ENCODE data around the gene DSC2.
"Not testable (repeated sequence)": the region's sequence is repeated elsewhere in the genome, so short reads cannot be mapped to it uniquely, and the experiment has no call there.

DSC2 gene

GRCh38 chr18:31102025-31102684 is at the start of gene DSC2:
DSC2 (minus strand) TSS chr18:31102421; CDS start chr18:31101971, 450 bp downstream.
- DNase-seq (ENCODE audit: low read depth, low spot score), result no peak
- no peaks in the 10 kb centered on the region for H3K27me3 ChIP-seq (ENCODE audit: control insufficient read depth, insufficient read depth, low read length)
- WGBS (ENCODE audit: insufficient coverage, insufficient read length), result no CpG with 5 or more reads among the region's 44 CpGs
- H3K4me3 ChIP-seq (ENCODE audit: low read length), result peak within 1 kb of the TSS; percentile 97
- H3K4me1 ChIP-seq (ENCODE audit: control insufficient read depth, insufficient read depth, low read length), result peaks cover 3% of the 10 kb centered on the region; the same call in 1 of the 2 replicates
- H3K36me3 ChIP-seq (ENCODE audit: control insufficient read depth, insufficient read depth, low read length), result no peaks in the 10 kb centered on the region
- no peaks in the 10 kb centered on the region for H3K9me3 ChIP-seq (ENCODE audit: control insufficient read depth, insufficient read depth, low read length)
- H3K27ac ChIP-seq (ENCODE audit: low read length), result no peak within 1 kb of the TSS

GRCh38 chr18:31149351-31149750 is 47.1 kb upstream of the DSC2 start:
- H3K4me1 ChIP-seq (ENCODE audit: control insufficient read depth, insufficient read depth, low read length), result no peaks in the 10 kb centered on the region
- no peaks in the 10 kb centered on the region for H3K36me3 ChIP-seq (ENCODE audit: control insufficient read depth, insufficient read depth, low read length)
- no peak overlapping the region for H3K4me3 ChIP-seq (ENCODE audit: low read length)
- H3K27ac ChIP-seq (ENCODE audit: low read length), result no peak overlapping the region
- no CpG with 5 or more reads among the region's 3 CpGs for WGBS (ENCODE audit: insufficient coverage, insufficient read length)
- DNase-seq (ENCODE audit: low read depth, low spot score), result no peak
- H3K9me3 ChIP-seq (ENCODE audit: control insufficient read depth, insufficient read depth, low read length), result no peaks in the 10 kb centered on the region
- no peaks in the 10 kb centered on the region for H3K27me3 ChIP-seq (ENCODE audit: control insufficient read depth, insufficient read depth, low read length)

- no peak for DNase-seq (ENCODE audit: low read depth, low spot score)
- Histone ChIP-seq H3K27me3 (ENCODE audit: control insufficient read depth, insufficient read depth, low read length) (no peaks in the 10 kb centered on the region), H3K9me3 (ENCODE audit: control insufficient read depth, insufficient read depth, low read length) (no peaks in the 10 kb centered on the region), H3K4me3 (ENCODE audit: low read length) (no peak overlapping the region), H3K27ac (ENCODE audit: low read length) (no peak overlapping the region), H3K36me3 (ENCODE audit: control insufficient read depth, insufficient read depth, low read length) (no peaks in the 10 kb centered on the region), H3K4me1 (ENCODE audit: control insufficient read depth, insufficient read depth, low read length) (no peaks in the 10 kb centered on the region)
- WGBS (ENCODE audit: insufficient coverage, insufficient read length), result no CpG with 5 or more reads among the region's 3 CpGs
Measured at GRCh38 chr18:31148600-31148999, 46.4 kb upstream of the DSC2 start.

GRCh38 chr18:31146809-31147208 is 44.6 kb upstream of the DSC2 start:
- no peak for DNase-seq (ENCODE audit: low read depth, low spot score)
- Histone ChIP-seq H3K27ac (ENCODE audit: low read length) (no peak overlapping the region), H3K36me3 (ENCODE audit: control insufficient read depth, insufficient read depth, low read length) (no peaks in the 10 kb centered on the region), H3K4me3 (ENCODE audit: low read length) (no peak overlapping the region), H3K4me1 (ENCODE audit: control insufficient read depth, insufficient read depth, low read length) (no peaks in the 10 kb centered on the region), H3K27me3 (ENCODE audit: control insufficient read depth, insufficient read depth, low read length) (no peaks in the 10 kb centered on the region), H3K9me3 (ENCODE audit: control insufficient read depth, insufficient read depth, low read length) (no peaks in the 10 kb centered on the region)

- Histone ChIP-seq H3K27me3 (ENCODE audit: control insufficient read depth, insufficient read depth, low read length) (no peaks in the 10 kb centered on the region), H3K36me3 (ENCODE audit: control insufficient read depth, insufficient read depth, low read length) (no peaks in the 10 kb centered on the region), H3K4me1 (ENCODE audit: control insufficient read depth, insufficient read depth, low read length) (no peaks in the 10 kb centered on the region), H3K4me3 (ENCODE audit: low read length) (no peak overlapping the region), H3K27ac (ENCODE audit: low read length) (no peak overlapping the region), H3K9me3 (ENCODE audit: control insufficient read depth, insufficient read depth, low read length) (no peaks in the 10 kb centered on the region)
- no CpG with 5 or more reads among the region's 3 CpGs for WGBS (ENCODE audit: insufficient coverage, insufficient read length)
- DNase-seq (ENCODE audit: low read depth, low spot score), result no peak
Measured at GRCh38 chr18:31143025-31143424, 40.8 kb upstream of the DSC2 start.

- Histone ChIP-seq H3K4me1 (ENCODE audit: control insufficient read depth, insufficient read depth, low read length) (no peaks in the 10 kb centered on the region), H3K9me3 (ENCODE audit: control insufficient read depth, insufficient read depth, low read length) (no peaks in the 10 kb centered on the region), H3K27ac (ENCODE audit: low read length) (no peak overlapping the region), H3K36me3 (ENCODE audit: control insufficient read depth, insufficient read depth, low read length) (no peaks in the 10 kb centered on the region), H3K4me3 (ENCODE audit: low read length) (no peak overlapping the region), H3K27me3 (ENCODE audit: control insufficient read depth, insufficient read depth, low read length) (no peaks in the 10 kb centered on the region)
- DNase-seq (ENCODE audit: low read depth, low spot score), result no peak
- WGBS (ENCODE audit: insufficient coverage, insufficient read length), result no CpG with 5 or more reads among the region's 1 CpG
Measured at GRCh38 chr18:31138709-31139108, 36.5 kb upstream of the DSC2 start.

- no peaks in the 10 kb centered on the region for H3K9me3 ChIP-seq (ENCODE audit: control insufficient read depth, insufficient read depth, low read length)
- no peaks in the 10 kb centered on the region for H3K27me3 ChIP-seq (ENCODE audit: control insufficient read depth, insufficient read depth, low read length)
- H3K36me3 ChIP-seq (ENCODE audit: control insufficient read depth, insufficient read depth, low read length), result no peaks in the 10 kb centered on the region
- no peak overlapping the region for H3K27ac ChIP-seq (ENCODE audit: low read length)
- H3K4me1 ChIP-seq (ENCODE audit: control insufficient read depth, insufficient read depth, low read length), result no peaks in the 10 kb centered on the region
- WGBS (ENCODE audit: insufficient coverage, insufficient read length), result no CpG with 5 or more reads among the region's 4 CpGs
- H3K4me3 ChIP-seq (ENCODE audit: low read length), result no peak overlapping the region
- no peak for DNase-seq (ENCODE audit: low read depth, low spot score)
Measured at GRCh38 chr18:31134988-31135529, 32.8 kb upstream of the DSC2 start.

- no peak overlapping the region for H3K27ac ChIP-seq (ENCODE audit: low read length)
- no CpG with 5 or more reads among the region's 1 CpG for WGBS (ENCODE audit: insufficient coverage, insufficient read length)
Measured at GRCh38 chr18:31129398-31130115, 27.3 kb upstream of the DSC2 start.

GRCh38 chr18:31125878-31126277 is 23.7 kb upstream of the DSC2 start:
- Histone ChIP-seq H3K27ac (ENCODE audit: low read length) (no peak overlapping the region), H3K4me3 (ENCODE audit: low read length) (no peak overlapping the region), H3K27me3 (ENCODE audit: control insufficient read depth, insufficient read depth, low read length) (no peaks in the 10 kb centered on the region), H3K4me1 (ENCODE audit: control insufficient read depth, insufficient read depth, low read length) (no peaks in the 10 kb centered on the region), H3K9me3 (ENCODE audit: control insufficient read depth, insufficient read depth, low read length) (no peaks in the 10 kb centered on the region), H3K36me3 (ENCODE audit: control insufficient read depth, insufficient read depth, low read length) (no peaks in the 10 kb centered on the region)
- whole genome bisulfite sequencing (ENCODE audit: insufficient coverage, insufficient read length), result no CpG with 5 or more reads among the region's 1 CpG
- no peak for DNase-seq (ENCODE audit: low read depth, low spot score)

More at GRCh38 chr18:31129398-31130115, 27.3 kb upstream of the DSC2 start:
- H3K9me3 ChIP-seq (ENCODE audit: control insufficient read depth, insufficient read depth, low read length), result no peaks in the 10 kb centered on the region
- H3K4me3 ChIP-seq (ENCODE audit: low read length), result no peak overlapping the region
- no peaks in the 10 kb centered on the region for H3K36me3 ChIP-seq (ENCODE audit: control insufficient read depth, insufficient read depth, low read length)
- no peaks in the 10 kb centered on the region for H3K4me1 ChIP-seq (ENCODE audit: control insufficient read depth, insufficient read depth, low read length)
- no peaks in the 10 kb centered on the region for H3K27me3 ChIP-seq (ENCODE audit: control insufficient read depth, insufficient read depth, low read length)
- no peak for DNase-seq (ENCODE audit: low read depth, low spot score)

- H3K27ac ChIP-seq (ENCODE audit: low read length); H3K36me3 ChIP-seq (ENCODE audit: control insufficient read depth, insufficient read depth, low read length); H3K27me3 ChIP-seq (ENCODE audit: control insufficient read depth, insufficient read depth, low read length); DNase-seq (ENCODE audit: low read depth, low spot score); H3K4me3 ChIP-seq (ENCODE audit: low read length); H3K4me1 ChIP-seq (ENCODE audit: control insufficient read depth, insufficient read depth, low read length); H3K9me3 ChIP-seq (ENCODE audit: control insufficient read depth, insufficient read depth, low read length): not testable (repeated sequence)
- WGBS (ENCODE audit: insufficient coverage, insufficient read length), result no CpG with 5 or more reads among the region's 2 CpGs
Measured at GRCh38 chr18:31123125-31123524, 20.9 kb upstream of the DSC2 start.

Measured in iPS DF 6.9 (cell line).